GM19035 (cell line): ENCODE measurements around the gene RGP1.
A peak's percentile ranks its signal among the peaks of the same experiment; 100 is the strongest.

Source experiments
- ATAC-seq: cut with Tn5 transposase; IDR thresholded peaks from one replicate; pipeline ENCODE4 v1.9.1; 2021; ENCODE audit not compliant: unreplicated experiment

The RGP1 gene

GRCh38 chr9:35718721-35719511 is 30.2 kb upstream of the RGP1 start:
- ATAC-seq: no peak

- no peak for ATAC-seq
Observed at GRCh38 chr9:35719546-35719945, 29.5 kb upstream of the RGP1 start.

GRCh38 chr9:35723426-35723825 is 25.7 kb upstream of the RGP1 start:
- no peak for ATAC-seq

GRCh38 chr9:35723908-35724307 is 25.2 kb upstream of the RGP1 start:
- no peak for ATAC-seq

- no peak for ATAC-seq
Observed at GRCh38 chr9:35725362-35725761, 23.7 kb upstream of the RGP1 start.

GRCh38 chr9:35726931-35727330 is 22.2 kb upstream of the RGP1 start:
- no peak for ATAC-seq

GRCh38 chr9:35727676-35728040 is 21.4 kb upstream of the RGP1 start:
- no peak for ATAC-seq

- no peak for ATAC-seq
Observed at GRCh38 chr9:35728041-35728971, 20.8 kb upstream of the RGP1 start.

GRCh38 chr9:35729101-35729500 is 20.0 kb upstream of the RGP1 start:
- no peak for ATAC-seq

GRCh38 chr9:35729700-35730485 is 19.2 kb upstream of the RGP1 start:
- ATAC-seq: no peak

- ATAC-seq: no peak
Observed at GRCh38 chr9:35730486-35730854, 18.6 kb upstream of the RGP1 start.

- ATAC-seq: no peak
Observed at GRCh38 chr9:35731415-35732184, 17.5 kb upstream of the RGP1 start.

- ATAC-seq: peak; percentile 75
Observed at GRCh38 chr9:35732185-35732799, 16.8 kb upstream of the RGP1 start, which contains the start of the genes CREB3 and TLN1. CREB3 (plus strand) TSS chr9:35732666; CDS start chr9:35732773, 107 bp downstream. TLN1 (minus strand) TSS chr9:35732195; CDS start chr9:35725694, 6,501 bp downstream.

- ATAC-seq: peak; percentile 12
Observed at GRCh38 chr9:35732800-35733541, 16.1 kb upstream of the RGP1 start.

- ATAC-seq: no peak
Observed at GRCh38 chr9:35734096-35734495, 15.0 kb upstream of the RGP1 start.

- no peak for ATAC-seq
Observed at GRCh38 chr9:35736201-35736633, 12.9 kb upstream of the RGP1 start.

- no peak for ATAC-seq
Observed at GRCh38 chr9:35737143-35737542, 11.9 kb upstream of the RGP1 start.

GRCh38 chr9:35738186-35738585 is 10.9 kb upstream of the RGP1 start:
- no peak for ATAC-seq

- ATAC-seq: no peak
Observed at GRCh38 chr9:35738924-35739323, 10.2 kb upstream of the RGP1 start.
